ENCODE results near the gene PTF1A. TPM values are rescaled to one million over a fixed set of nuclear protein-coding genes. Genes with fewer than 3 reads are reported as not detected.

PTF1A gene
- total RNA-seq, 1 experiment from 2014 or later, result not detected

- TF ChIP-seq, protein P1, sequence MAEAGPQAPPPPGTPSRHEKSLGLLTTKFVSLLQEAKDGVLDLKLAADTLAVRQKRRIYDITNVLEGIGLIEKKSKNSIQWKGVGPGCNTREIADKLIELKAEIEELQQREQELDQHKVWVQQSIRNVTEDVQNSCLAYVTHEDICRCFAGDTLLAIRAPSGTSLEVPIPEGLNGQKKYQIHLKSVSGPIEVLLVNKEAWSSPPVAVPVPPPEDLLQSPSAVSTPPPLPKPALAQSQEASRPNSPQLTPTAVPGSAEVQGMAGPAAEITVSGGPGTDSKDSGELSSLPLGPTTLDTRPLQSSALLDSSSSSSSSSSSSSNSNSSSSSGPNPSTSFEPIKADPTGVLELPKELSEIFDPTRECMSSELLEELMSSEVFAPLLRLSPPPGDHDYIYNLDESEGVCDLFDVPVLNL (CRISPR knock-in tag; IDR thresholded peaks at IDR 0.05; ENCODE audit: borderline replicate concordance, low read depth), result no peak
- TF ChIP-seq, protein P2, sequence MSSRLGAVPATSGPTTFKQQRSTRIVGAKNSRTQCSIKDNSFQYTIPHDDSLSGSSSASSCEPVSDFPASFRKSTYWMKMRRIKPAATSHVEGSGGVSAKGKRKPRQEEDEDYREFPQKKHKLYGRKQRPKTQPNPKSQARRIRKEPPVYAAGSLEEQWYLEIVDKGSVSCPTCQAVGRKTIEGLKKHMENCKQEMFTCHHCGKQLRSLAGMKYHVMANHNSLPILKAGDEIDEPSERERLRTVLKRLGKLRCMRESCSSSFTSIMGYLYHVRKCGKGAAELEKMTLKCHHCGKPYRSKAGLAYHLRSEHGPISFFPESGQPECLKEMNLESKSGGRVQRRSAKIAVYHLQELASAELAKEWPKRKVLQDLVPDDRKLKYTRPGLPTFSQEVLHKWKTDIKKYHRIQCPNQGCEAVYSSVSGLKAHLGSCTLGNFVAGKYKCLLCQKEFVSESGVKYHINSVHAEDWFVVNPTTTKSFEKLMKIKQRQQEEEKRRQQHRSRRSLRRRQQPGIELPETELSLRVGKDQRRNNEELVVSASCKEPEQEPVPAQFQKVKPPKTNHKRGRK (CRISPR knock-in tag; IDR thresholded peaks at IDR 0.05; ENCODE audit: borderline replicate concordance), result 0 out of 2 replicates have a peak, but pooled peaks have one; percentile 48
- Mint-ChIP-seq H3K27me3 (ENCODE audit: low read depth) (peaks cover 14% of the 10 kb centered on the region), H3K27ac (no peak overlapping the region), H3K4me3 (no peak overlapping the region), H3K4me1 (peaks cover 15% of the 10 kb centered on the region), H3K9me3 (no peaks in the 10 kb centered on the region), H3K36me3 (no peaks in the 10 kb centered on the region)
- ChIA-PET CTCF (interaction anchor here (0.9 to 4.6 kb wide), 8 partner anchors 10 to 360 kb away, joined by 4 to 86 read pairs (median 8); no protein-coding TSS in a partner anchor), POLR2A (no interaction called here)
- ATAC-seq (no peak), DNase-seq (ENCODE audit: low spot score) (no peak)
Observed at GRCh38 chr10:23156447-23157150, 35.5 kb upstream of the PTF1A start.

- POLR2A ChIA-PET, result no interaction called here
- ATAC-seq, result no peak
- Mint-ChIP-seq H3K4me1 (peaks cover 15% of the 10 kb centered on the region), H3K27ac (no peak overlapping the region), H3K4me3 (no peak overlapping the region), H3K9me3 (no peaks in the 10 kb centered on the region), H3K27me3 (ENCODE audit: low read depth) (peaks cover 14% of the 10 kb centered on the region), H3K36me3 (no peaks in the 10 kb centered on the region)
- CTCF ChIA-PET, result interaction anchor here (0.9 to 4.6 kb wide), 24 partner anchors 9 to 1356 kb away, joined by 3 to 86 read pairs (median 7); partner anchors contain the start of gene PTF1A
- no peak for TF ChIP-seq NFYB (CRISPR knock-in tag; conservative IDR thresholded peaks at IDR 0.05; ENCODE audit: low read depth)
- TF ChIP-seq IRF2 (CRISPR knock-in tag; IDR thresholded peaks at IDR 0.05; ENCODE audit: borderline replicate concordance, low read depth), result no peak
- no peak for TF ChIP-seq RORB (CRISPR knock-in tag; IDR thresholded peaks at IDR 0.05)
- no peak for TF ChIP-seq AR (CRISPR knock-in tag; IDR thresholded peaks at IDR 0.05)
- no peak for TF ChIP-seq NR2C2 (CRISPR knock-in tag; IDR thresholded peaks at IDR 0.05)
- no peak for TF ChIP-seq RELA (CRISPR knock-in tag; IDR thresholded peaks at IDR 0.05; ENCODE audit: borderline replicate concordance)
- TF ChIP-seq GTF2I (CRISPR knock-in tag; conservative IDR thresholded peaks at IDR 0.05), result no peak
- no peak for TF ChIP-seq ELF4 (CRISPR knock-in tag; IDR thresholded peaks at IDR 0.05; ENCODE audit: low read depth)
- no peak for TF ChIP-seq FOXP4 (CRISPR knock-in tag; IDR thresholded peaks at IDR 0.05)
- TF ChIP-seq GABPB1 (CRISPR knock-in tag; IDR thresholded peaks at IDR 0.05), result no peak
- TF ChIP-seq, protein P3, sequence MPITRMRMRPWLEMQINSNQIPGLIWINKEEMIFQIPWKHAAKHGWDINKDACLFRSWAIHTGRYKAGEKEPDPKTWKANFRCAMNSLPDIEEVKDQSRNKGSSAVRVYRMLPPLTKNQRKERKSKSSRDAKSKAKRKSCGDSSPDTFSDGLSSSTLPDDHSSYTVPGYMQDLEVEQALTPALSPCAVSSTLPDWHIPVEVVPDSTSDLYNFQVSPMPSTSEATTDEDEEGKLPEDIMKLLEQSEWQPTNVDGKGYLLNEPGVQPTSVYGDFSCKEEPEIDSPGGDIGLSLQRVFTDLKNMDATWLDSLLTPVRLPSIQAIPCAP (CRISPR knock-in tag; IDR thresholded peaks at IDR 0.05), result no peak
- no peak for TF ChIP-seq ESRRA (CRISPR knock-in tag; IDR thresholded peaks at IDR 0.05; ENCODE audit: borderline replicate concordance)
- TF ChIP-seq TCF7 (CRISPR knock-in tag; IDR thresholded peaks at IDR 0.05; ENCODE audit: low read depth), result no peak
- TF ChIP-seq ZNF396 (CRISPR knock-in tag; IDR thresholded peaks at IDR 0.05; ENCODE audit: borderline replicate concordance), result no peak
- no peak for TF ChIP-seq TP53 (CRISPR knock-in tag; IDR thresholded peaks at IDR 0.05)
- TF ChIP-seq, protein P2 (CRISPR knock-in tag; IDR thresholded peaks at IDR 0.05; ENCODE audit: borderline replicate concordance), result no peak
- TF ChIP-seq, protein P4, sequence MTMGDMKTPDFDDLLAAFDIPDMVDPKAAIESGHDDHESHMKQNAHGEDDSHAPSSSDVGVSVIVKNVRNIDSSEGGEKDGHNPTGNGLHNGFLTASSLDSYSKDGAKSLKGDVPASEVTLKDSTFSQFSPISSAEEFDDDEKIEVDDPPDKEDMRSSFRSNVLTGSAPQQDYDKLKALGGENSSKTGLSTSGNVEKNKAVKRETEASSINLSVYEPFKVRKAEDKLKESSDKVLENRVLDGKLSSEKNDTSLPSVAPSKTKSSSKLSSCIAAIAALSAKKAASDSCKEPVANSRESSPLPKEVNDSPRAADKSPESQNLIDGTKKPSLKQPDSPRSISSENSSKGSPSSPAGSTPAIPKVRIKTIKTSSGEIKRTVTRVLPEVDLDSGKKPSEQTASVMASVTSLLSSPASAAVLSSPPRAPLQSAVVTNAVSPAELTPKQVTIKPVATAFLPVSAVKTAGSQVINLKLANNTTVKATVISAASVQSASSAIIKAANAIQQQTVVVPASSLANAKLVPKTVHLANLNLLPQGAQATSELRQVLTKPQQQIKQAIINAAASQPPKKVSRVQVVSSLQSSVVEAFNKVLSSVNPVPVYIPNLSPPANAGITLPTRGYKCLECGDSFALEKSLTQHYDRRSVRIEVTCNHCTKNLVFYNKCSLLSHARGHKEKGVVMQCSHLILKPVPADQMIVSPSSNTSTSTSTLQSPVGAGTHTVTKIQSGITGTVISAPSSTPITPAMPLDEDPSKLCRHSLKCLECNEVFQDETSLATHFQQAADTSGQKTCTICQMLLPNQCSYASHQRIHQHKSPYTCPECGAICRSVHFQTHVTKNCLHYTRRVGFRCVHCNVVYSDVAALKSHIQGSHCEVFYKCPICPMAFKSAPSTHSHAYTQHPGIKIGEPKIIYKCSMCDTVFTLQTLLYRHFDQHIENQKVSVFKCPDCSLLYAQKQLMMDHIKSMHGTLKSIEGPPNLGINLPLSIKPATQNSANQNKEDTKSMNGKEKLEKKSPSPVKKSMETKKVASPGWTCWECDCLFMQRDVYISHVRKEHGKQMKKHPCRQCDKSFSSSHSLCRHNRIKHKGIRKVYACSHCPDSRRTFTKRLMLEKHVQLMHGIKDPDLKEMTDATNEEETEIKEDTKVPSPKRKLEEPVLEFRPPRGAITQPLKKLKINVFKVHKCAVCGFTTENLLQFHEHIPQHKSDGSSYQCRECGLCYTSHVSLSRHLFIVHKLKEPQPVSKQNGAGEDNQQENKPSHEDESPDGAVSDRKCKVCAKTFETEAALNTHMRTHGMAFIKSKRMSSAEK (CRISPR knock-in tag; IDR thresholded peaks at IDR 0.05; ENCODE audit: borderline replicate concordance), result no peak
- TF ChIP-seq TEAD1 (CRISPR knock-in tag; IDR thresholded peaks at IDR 0.05), result no peak
- DNase-seq (ENCODE audit: low spot score), result no peak
Observed at GRCh38 chr10:23157239-23157681, 34.9 kb upstream of the PTF1A start.

All from WTC11 (cell line).